HCT116 (cell line): ENCODE results near the gene CISTR.

Experiments
- CTCF ChIP-seq, 3 experiments: fragments of 200-600 bp in 1 of 3; sonication (generic) in 1 of 3; IDR thresholded peaks in 2 of 3; conservative IDR thresholded peaks in 1 of 3; 2 replicates each; pipeline ENCODE4 v1.5.1; 2012 to 2017; ENCODE audit warnings: low read depth in 2 of 3, low read length in 2 of 3, antibody characterized with exemption in 1 of 3, borderline replicate concordance in 1 of 3, control low read depth in 1 of 3, mild to moderate bottlenecking in 1 of 3, mixed read lengths in 1 of 3, mixed run types in 1 of 3, moderate library complexity in 1 of 3; ENCODE audit not compliant: insufficient read depth in 1 of 3
- EZH2 ChIP-seq: fragments of 200-600 bp; sonication (generic); IDR thresholded peaks from 2 replicates; pipeline ENCODE4 v1.6.1; 2017; ENCODE audit warnings: antibody characterized with exemption, mixed run types
- FOSL1 ChIP-seq: IDR thresholded peaks from 2 replicates; pipeline ENCODE4 v1.6.1; 2012; ENCODE audit warnings: low read depth
- JUND ChIP-seq: IDR thresholded peaks from 2 replicates; pipeline ENCODE4 v1.6.1; 2012
- POLR2A ChIP-seq: IDR thresholded peaks from 2 replicates; pipeline ENCODE4 v1.7.0; 2011; ENCODE audit warnings: borderline replicate concordance; ENCODE audit not compliant: insufficient read depth, insufficient read length; ENCODE audit errors: extremely low read depth
- POLR2AphosphoS5 ChIP-seq: IDR thresholded peaks from 2 replicates; pipeline ENCODE4 v1.6.1; 2011; ENCODE audit warnings: mild to moderate bottlenecking, low read depth, low read length, moderate library complexity
- SIN3A ChIP-seq: IDR thresholded peaks from 2 replicates; pipeline ENCODE4 v1.6.1; 2012; ENCODE audit warnings: low read depth
- TF ChIP-seq, protein P1 (sequence below): IDR thresholded peaks from 2 replicates; pipeline ENCODE4 v1.6.1; 2011; ENCODE audit warnings: mild to moderate bottlenecking, low read length, moderate library complexity; ENCODE audit not compliant: insufficient replicate concordance; ENCODE audit errors: extremely low read depth

DNA sequence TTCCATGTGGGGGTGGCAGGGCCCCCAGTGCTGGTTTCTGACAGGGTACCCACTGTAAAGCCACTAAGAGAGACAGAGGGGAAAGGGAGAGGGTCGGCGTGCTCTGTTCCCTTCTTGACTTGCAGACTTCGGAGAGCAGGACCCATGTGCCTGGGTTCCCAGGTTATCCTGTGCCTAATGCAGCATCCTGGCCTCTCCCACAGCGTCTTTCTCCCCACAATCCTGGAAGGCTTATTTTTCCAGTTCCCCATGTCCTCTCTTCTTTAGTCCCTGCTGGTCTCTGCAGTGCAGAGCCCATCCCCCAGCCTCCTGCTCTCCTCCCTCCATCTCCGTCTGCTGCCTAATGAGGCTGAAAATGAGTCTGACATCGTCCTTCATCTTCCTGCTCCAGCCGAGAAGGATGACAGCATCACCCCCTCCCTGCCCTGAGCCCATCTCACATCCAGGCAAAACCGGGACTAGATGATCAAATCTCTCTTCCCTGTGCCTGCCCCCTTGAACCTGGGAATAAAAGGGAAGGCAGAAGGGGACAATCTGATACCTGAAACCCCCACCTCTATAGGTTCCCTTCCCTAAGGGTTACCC lies 39.6 kb downstream of the CISTR start:
- TF ChIP-seq POLR2A, result no peak
- no peak for TF ChIP-seq CTCF (IDR thresholded peaks at IDR 0.05 in 2 of 3, conservative IDR thresholded peaks at IDR 0.05 in 1 of 3; ENCODE audit: borderline replicate concordance in 1 of 3, insufficient read depth in 1 of 3, low read depth in 2 of 3, low read length in 2 of 3)
- no peak for TF ChIP-seq FOSL1
- TF ChIP-seq SIN3A, result no peak
- TF ChIP-seq, protein P1, sequence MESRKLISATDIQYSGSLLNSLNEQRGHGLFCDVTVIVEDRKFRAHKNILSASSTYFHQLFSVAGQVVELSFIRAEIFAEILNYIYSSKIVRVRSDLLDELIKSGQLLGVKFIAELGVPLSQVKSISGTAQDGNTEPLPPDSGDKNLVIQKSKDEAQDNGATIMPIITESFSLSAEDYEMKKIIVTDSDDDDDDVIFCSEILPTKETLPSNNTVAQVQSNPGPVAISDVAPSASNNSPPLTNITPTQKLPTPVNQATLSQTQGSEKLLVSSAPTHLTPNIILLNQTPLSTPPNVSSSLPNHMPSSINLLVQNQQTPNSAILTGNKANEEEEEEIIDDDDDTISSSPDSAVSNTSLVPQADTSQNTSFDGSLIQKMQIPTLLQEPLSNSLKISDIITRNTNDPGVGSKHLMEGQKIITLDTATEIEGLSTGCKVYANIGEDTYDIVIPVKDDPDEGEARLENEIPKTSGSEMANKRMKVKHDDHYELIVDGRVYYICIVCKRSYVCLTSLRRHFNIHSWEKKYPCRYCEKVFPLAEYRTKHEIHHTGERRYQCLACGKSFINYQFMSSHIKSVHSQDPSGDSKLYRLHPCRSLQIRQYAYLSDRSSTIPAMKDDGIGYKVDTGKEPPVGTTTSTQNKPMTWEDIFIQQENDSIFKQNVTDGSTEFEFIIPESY, result no peak
- no peak for TF ChIP-seq JUND
- TF ChIP-seq POLR2AphosphoS5, result no peak
- no peak for TF ChIP-seq EZH2
